Activated naive CD4-positive, alpha-beta T cell treated with anti-CD3 and anti-CD28 coated beads, Interleukin-2, amount 50 U/mL, for 72 hours (primary cell): ENCODE results near the gene PRKCB. TPM values are rescaled to one million over a fixed set of nuclear protein-coding genes. Genes with fewer than 3 reads are reported as not detected.

Experiments
- ATAC-seq, 2 donors: fragments of 150-1000 bp; cut with Tn5 transposase; 2 replicates each; pipeline ENCODE4 v1.10.0; 2021; ENCODE audit warnings: mild to moderate bottlenecking in 2 of 2, moderate library complexity in 2 of 2
- DNase-seq, 2 donors: peaks; one replicate each; pipeline ENCODE4 v3.0.0; 2021 to 2022; ENCODE audit warnings: low spot score in 2 of 2
- H3K27ac Mint-ChIP-seq, 2 donors: one replicate each; pipeline ENCODE4 v1.8.0; 2022; ENCODE audit warnings: mild to moderate bottlenecking in 2 of 2, mixed read lengths in 2 of 2
- H3K36me3 Mint-ChIP-seq, 2 donors: one replicate each; pipeline ENCODE4 v1.8.0; 2022; ENCODE audit warnings: mixed read lengths in 2 of 2
- H3K9me3 Mint-ChIP-seq, 2 donors: one replicate each; pipeline ENCODE4 v1.8.0; 2022; ENCODE audit warnings: mixed read lengths in 2 of 2
- total RNA-seq, 2 donors: library from RNA; stranded (reverse); gene quantifications; one replicate each; pipeline ENCODE4 v1.2.3, GENCODE V29; 2022

Gene PRKCB
- total RNA-seq, 2 donors from 2014 or later, result 47.8 to 89.9 TPM

DNA sequence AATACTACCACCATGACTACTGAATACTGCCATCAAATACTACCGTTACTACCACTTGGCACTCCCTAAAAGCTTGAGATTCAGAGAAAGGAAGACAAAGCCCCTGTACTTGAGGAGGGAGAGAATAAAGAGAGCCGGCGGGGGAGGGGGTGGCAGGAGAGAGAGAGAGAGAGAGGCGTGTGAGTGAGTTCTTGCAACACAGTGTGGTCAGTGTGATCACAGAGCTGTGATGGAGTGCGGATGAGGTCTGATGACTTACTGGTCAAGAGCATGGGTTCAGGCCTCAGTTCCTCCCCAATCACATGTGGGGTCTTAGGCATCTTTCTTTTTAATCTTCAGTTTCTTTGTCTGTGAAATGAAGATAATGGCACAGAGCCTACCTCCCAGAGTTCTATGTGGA, 19.2 kb downstream of the PRKCB start:
- Mint-ChIP-seq H3K27ac (no peak overlapping the region), H3K9me3 (peaks cover 0 to 17% of the 10 kb centered on the region in 2 donors), H3K36me3 (peaks cover 8 to 46% of the 10 kb centered on the region in 2 donors)
- no peak for ATAC-seq
- no peak for DNase-seq

DNA sequence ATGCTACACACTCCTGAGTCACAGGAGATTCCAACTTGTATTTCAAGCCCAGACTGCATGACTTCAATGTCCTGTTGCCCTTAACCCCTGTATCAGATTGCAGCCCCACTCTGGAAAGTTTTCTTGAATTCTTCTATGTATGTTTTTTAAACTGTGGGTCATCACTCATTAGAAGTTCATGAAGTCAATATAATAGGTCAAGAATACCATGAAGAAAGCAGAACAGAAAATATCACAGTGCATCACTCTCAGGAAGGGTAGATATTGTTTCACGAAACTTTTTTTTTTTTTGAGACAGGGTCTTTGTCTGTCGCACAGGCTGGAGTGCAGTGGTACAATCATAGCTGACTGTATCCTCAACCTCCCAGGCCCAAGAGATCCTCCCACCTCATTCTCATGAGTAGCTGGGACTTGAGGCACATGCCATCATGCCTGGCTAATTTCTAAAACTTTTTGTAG, 20.5 kb downstream of the PRKCB start:
- Mint-ChIP-seq H3K9me3 (peaks cover 0 to 15% of the 10 kb centered on the region in 2 donors), H3K27ac (no peak overlapping the region), H3K36me3 (peaks cover 8 to 37% of the 10 kb centered on the region in 2 donors)
- ATAC-seq (peak in 1 of 2 donors; percentile 19), DNase-seq (no peak)

DNA sequence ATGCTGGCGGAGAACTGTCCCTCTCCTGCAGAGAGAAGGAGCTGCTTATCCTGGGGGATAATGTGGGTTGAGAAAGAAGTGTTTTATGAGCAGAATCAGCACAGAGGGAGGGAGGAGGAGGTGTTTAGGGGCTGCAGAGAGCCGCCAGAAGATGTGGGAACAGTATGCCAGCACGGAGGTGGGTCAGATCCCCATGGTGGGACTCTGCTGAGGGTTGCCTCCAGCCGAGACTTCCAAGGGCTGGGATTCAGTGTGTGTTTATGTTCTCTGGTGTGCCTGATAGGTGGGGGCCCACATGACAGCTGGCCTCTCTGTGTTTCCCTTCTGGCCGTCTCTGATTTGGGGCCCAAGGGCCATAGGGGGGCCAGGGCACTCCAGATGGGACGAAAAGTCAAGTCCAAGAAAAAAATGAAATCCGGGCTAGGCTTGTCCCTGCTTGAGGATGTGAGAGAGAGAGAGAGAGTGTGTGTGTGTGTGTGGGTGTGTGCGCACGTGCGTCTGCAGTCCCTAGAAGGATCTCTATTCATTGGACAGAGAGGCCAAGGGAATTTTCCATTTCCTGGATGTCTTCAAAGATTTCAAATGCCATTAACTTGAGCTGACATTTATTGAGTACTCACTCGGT, 21.6 kb downstream of the PRKCB start:
- no peak for DNase-seq
- ATAC-seq, result peak in 1 of 2 donors; percentile 68
- Mint-ChIP-seq H3K27ac (peak overlapping the region in 1 of 2 donors; percentile 65), H3K9me3 (peaks cover 0 to 14% of the 10 kb centered on the region in 2 donors), H3K36me3 (peaks cover 8 to 29% of the 10 kb centered on the region in 2 donors)

DNA sequence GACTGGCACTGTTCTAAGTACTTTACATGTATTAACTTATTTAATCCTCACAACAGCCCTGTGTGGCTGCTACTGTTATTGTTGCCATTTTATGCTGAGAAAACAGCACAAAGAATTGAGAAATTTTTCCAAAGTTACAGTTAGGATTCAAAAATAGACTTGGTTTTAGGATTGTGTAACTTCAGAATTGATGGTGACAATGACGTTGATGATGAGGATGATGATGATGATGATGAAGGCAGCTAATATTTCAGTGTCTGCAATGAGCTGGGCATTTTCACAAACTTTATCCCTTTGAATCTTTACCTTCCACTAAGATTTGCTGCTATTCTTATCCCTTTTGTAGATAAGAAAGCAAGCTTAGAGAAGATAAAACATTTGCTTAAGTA, 22.1 kb downstream of the PRKCB start:
- H3K9me3 Mint-ChIP-seq, result peaks cover 0 to 14% of the 10 kb centered on the region in 2 donors
- H3K36me3 Mint-ChIP-seq, result peaks cover 8 to 24% of the 10 kb centered on the region in 2 donors
- no peak for DNase-seq
- H3K27ac Mint-ChIP-seq, result peak overlapping the region in 1 of 2 donors; percentile 65
- no peak for ATAC-seq

DNA sequence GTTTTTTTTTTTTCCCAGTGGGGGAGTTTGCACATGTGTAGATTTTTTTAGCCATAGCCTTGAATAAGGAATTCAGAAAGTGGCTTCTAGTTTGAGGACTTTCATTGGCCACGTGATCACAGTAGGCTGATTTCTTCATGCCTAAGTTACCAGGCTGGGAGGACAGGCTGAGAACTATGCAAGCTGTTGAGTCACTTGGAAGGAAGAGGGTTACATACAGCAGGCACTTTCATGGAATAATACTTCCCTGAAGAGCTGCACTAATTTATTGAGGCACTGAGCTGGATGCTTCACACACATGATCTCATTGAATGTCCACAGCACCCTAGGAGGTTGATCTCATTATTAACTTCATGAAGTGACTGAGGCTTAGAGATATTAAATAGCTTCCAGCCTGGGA, 22.8 kb downstream of the PRKCB start:
- peaks cover 0 to 9% of the 10 kb centered on the region in 2 donors for H3K9me3 Mint-ChIP-seq
- peak overlapping the region in 1 of 2 donors; percentile 65 for H3K27ac Mint-ChIP-seq
- ATAC-seq (no peak), DNase-seq (no peak)
- H3K36me3 Mint-ChIP-seq, result peaks cover 2 to 17% of the 10 kb centered on the region in 2 donors

DNA sequence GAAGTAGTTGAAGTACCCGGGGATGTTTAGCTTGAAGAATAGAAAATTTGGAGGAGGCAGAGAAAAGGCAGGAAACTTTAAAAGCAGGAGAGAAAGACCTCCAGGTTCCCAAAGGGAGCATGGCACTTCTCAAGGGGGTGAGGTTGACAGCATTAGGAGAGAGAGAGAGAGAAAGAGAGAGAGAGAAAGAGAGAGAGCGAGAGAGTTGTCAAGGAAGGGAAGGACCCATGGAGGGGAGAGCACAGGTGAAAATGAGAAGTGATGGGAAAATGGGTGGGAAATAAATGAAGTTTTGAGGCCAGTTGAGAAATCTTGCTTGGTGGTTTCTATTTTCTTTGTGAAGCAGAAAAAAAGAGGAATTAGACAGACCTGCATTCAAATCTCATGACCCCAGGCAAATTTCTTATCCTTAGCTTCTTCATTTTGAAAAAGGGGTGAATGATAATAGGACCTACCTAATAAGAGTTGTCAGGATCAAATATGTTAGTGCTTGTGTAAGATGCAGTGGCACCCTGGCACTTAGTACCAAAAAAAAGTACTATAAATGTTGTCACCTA, 24.0 kb downstream of the PRKCB start:
- DNase-seq (no peak), ATAC-seq (no peak)
- Mint-ChIP-seq H3K36me3 (peaks cover 0 to 4% of the 10 kb centered on the region in 2 donors), H3K27ac (peak overlapping the region; percentile 30 to 70), H3K9me3 (no peaks in the 10 kb centered on the region)

DNA sequence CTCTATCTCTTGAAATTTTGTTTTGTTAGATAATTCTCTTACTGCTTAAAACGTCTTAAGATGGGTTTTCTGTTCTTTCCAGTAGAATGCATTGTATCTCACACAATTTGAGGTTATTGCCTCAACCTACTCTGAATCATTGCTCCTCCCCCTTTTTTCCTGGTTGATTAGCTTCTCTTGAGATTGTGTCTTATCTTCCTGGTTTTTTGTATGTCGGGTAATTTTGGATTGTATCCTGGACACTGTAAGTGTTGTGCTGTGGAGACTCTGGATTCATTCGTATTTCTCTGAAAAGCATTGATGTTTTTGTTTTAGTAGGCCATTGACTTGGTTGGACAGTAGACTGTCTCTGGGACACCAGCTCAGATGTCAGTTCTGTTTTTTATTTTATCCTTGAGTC, 26.1 kb downstream of the PRKCB start:
- Mint-ChIP-seq H3K9me3 (no peaks in the 10 kb centered on the region), H3K36me3 (no peaks in the 10 kb centered on the region), H3K27ac (no peak overlapping the region)
- DNase-seq (no peak), ATAC-seq (no peak)

DNA sequence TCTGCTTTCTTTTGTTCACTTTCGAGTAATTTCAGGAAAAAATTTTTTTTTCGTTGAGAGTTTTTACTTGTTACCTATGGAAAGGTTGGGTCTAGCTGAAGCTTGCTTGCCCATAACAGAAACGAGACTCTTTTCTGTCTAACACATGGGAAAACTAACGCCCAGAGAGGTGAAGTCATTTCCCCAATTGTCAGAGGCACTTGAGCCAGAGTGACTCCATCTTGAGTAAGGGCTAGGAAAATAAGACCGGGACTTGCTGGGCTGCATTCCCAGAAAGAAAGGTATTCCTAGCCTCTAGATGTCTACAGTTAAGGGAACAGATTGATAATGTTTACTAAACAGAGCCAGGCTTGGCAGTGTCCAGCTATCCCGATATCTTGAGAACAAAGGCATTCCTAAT, 26.8 kb downstream of the PRKCB start:
- ATAC-seq (no peak), DNase-seq (no peak)
- H3K36me3 Mint-ChIP-seq, result no peaks in the 10 kb centered on the region
- H3K9me3 Mint-ChIP-seq, result peaks cover 0 to 3% of the 10 kb centered on the region in 2 donors
- no peak overlapping the region for H3K27ac Mint-ChIP-seq

DNA sequence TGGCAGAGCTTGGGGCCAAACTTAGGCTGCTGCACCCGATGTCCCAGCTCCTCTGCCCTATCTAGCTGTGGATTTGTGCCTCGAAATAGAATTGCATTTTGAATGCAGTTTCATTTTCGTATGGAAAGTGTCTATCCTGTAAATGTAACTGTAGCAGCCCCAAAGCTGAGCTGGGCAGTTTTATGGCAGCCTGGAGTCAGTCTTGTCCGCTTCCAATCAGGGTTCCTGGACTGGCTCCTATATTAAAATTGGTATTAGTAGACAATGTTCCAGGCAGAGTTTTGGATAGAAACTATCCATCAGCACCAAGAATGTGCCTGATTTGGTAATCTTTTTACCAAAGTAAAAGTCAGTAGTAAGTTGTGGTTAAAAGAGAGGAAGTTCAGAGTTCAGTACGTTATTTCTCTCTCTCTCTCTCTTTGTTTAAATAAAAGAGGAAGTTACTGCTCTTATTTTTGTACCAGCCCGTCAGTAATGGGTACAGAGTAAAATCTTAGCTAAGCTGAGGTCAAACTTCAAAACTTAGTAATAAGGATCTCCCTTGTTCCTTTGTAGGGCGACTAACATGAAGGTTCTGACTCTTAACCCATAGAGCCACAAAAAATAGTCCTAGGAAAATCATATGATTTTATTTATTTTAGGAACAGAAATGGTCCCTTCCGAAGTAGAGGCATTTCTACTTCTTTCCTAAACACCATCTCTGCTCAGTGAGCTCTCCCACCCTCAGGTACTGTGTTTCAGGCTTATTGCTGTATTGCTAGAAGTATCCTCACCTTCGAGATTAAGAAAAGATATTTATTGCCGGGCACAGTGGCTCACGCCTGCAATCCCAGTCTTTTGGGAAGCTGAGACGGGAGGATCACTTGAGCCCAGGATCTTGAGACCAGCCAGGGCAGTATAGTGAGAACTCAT, 28.0 kb downstream of the PRKCB start:
- ATAC-seq, result peak; percentile 72 to 81

DNA sequence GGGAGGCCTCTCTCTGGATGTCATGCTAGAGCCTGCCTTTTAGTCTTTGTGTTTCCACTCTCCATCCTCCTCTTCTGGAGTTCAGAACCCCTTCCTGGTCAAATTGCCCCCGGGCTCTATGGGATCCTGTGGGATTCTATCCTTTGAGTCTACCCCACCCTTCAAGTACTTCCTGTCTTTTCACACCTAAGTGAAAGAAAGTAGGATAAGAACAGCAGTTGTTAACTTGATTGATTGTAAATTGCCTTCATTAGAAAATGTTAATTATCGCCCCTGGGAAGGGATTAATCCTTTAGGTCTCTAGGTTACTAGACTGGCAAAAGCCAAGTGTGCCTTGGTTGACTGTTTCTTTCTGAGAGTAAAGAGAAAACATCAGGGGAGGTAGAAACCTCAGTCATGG, 30.1 kb downstream of the PRKCB start:
- ATAC-seq, result no peak

More for the DNA sequence above, 28.0 kb downstream of the PRKCB start:
- DNase-seq, result no peak
- Mint-ChIP-seq H3K27ac (peak overlapping the region; percentile 90 to 93), H3K36me3 (peaks cover 0 to 4% of the 10 kb centered on the region in 2 donors), H3K9me3 (peaks cover 0 to 4% of the 10 kb centered on the region in 2 donors)

DNA sequence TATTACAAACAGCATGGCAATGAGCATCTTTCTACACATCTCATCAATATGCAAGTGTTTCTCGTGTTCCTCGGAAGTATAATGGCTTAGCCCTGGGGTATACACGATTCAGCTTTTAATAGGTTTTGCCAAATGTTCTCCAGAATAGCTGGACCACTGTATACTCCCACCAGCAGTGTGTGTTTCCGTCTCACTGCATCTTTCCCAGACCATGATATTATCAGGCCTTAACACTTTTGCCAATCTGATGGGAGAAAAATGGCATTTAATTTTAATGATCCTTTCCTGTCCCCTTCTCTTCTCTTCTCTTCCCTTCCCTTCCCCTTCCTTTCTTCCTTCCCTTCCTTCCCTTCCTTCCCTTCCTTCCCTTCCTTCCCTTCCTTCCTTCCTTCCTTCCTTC, 30.8 kb downstream of the PRKCB start:
- Mint-ChIP-seq H3K36me3 (peaks cover 0 to 16% of the 10 kb centered on the region in 2 donors), H3K27ac (peak overlapping the region in 1 of 2 donors; percentile 73), H3K9me3 (peaks cover 0 to 4% of the 10 kb centered on the region in 2 donors)
- DNase-seq, result no peak
- ATAC-seq, result no peak

More for the DNA sequence above, 30.1 kb downstream of the PRKCB start:
- no peak for DNase-seq
- peaks cover 0 to 4% of the 10 kb centered on the region in 2 donors for H3K9me3 Mint-ChIP-seq
- peaks cover 0 to 8% of the 10 kb centered on the region in 2 donors for H3K36me3 Mint-ChIP-seq
- H3K27ac Mint-ChIP-seq, result peak overlapping the region in 1 of 2 donors; percentile 73

DNA sequence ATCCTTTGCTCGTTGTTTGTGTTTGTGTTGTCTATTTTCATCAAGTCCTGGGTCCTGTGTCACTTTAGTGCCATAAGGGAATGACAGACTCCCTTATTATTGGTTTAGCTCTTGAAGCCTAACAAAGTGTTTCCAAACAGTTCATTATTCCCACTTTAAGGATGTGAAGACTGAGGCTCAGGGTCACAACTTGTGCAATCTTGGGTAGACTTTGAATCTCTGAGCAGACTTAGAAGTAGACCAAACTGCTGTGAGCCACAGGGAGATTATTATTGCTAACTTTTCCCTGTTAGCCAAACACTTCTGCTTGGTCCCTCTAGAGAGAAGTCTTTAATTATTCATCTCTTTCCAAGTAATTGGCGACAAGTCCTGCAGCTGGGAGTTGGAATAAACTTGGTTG, 31.8 kb downstream of the PRKCB start:
- no peak for ATAC-seq
- DNase-seq, result no peak
- Mint-ChIP-seq H3K27ac (no peak overlapping the region), H3K36me3 (peaks cover 0 to 25% of the 10 kb centered on the region in 2 donors), H3K9me3 (peaks cover 0 to 4% of the 10 kb centered on the region in 2 donors)

DNA sequence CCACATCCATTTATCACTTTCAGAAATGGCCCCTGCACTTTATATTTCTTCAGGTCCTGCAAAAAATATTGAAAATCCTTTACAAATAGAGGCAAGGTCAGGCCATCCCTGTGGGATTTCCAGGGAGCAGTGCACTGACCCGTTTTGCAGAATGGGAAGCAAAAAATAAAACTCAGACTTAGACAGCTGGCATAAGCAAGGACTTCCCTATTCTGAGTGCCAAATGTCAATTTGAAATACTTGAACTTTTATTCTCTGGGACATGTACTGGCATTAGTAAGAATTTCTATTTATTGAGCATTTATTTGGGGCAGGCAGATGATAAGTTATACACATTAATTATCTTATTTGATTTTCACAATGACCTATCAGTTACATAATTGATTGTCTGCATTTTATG, 32.4 kb downstream of the PRKCB start:
- Mint-ChIP-seq H3K9me3 (peaks cover 0 to 4% of the 10 kb centered on the region in 2 donors), H3K36me3 (peaks cover 0 to 27% of the 10 kb centered on the region in 2 donors), H3K27ac (peak overlapping the region in 1 of 2 donors; percentile 68)
- ATAC-seq (no peak), DNase-seq (no peak)

DNA sequence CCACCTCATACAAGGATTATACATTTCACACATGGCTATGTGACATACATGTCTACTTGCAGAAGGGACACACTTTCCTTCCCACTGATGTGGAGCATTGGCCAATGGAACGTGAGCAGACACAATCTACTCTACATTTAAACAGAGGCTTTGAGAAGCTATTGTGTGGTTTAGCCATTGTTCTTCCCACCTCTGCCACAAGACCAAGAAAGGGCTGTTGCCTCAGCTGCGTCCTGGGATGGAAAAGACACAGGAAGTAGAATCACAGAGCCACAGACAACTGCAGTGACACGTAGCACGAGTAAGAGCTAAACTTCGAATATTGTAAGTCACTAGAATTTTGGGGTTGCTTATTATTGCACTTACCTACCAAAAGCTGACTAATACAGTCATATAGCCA, 33.3 kb downstream of the PRKCB start:
- peaks cover 0 to 27% of the 10 kb centered on the region in 2 donors for H3K36me3 Mint-ChIP-seq
- ATAC-seq (peak; percentile 87 to 93), DNase-seq (peak in 1 of 2 donors; percentile 21)
- peak overlapping the region; percentile 19 to 68 for H3K27ac Mint-ChIP-seq
- H3K9me3 Mint-ChIP-seq, result peaks cover 0 to 4% of the 10 kb centered on the region in 2 donors

DNA sequence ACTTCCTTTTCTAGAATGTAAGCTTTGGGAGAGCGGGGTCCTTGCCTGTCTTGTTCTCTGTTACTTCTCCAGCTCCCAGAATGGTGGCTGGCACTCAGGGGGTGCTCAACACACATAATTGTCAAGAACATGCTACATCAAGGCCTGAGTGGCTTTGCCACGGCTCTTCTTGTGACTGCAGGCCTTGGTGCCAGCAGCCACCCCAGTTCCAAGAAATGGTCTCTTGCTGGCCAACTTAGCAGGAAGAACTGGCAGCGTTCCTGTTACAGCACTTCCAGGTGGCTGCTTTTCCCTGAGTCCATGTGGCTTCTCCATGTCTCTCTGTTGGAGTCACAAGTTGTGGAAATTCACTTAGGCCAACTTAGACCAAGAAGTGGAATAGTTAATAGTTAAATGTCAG, 36.1 kb downstream of the PRKCB start:
- peaks cover 0 to 27% of the 10 kb centered on the region in 2 donors for H3K36me3 Mint-ChIP-seq
- ATAC-seq, result no peak
- peaks cover 0 to 4% of the 10 kb centered on the region in 2 donors for H3K9me3 Mint-ChIP-seq
- DNase-seq, result no peak
- H3K27ac Mint-ChIP-seq, result no peak overlapping the region

DNA sequence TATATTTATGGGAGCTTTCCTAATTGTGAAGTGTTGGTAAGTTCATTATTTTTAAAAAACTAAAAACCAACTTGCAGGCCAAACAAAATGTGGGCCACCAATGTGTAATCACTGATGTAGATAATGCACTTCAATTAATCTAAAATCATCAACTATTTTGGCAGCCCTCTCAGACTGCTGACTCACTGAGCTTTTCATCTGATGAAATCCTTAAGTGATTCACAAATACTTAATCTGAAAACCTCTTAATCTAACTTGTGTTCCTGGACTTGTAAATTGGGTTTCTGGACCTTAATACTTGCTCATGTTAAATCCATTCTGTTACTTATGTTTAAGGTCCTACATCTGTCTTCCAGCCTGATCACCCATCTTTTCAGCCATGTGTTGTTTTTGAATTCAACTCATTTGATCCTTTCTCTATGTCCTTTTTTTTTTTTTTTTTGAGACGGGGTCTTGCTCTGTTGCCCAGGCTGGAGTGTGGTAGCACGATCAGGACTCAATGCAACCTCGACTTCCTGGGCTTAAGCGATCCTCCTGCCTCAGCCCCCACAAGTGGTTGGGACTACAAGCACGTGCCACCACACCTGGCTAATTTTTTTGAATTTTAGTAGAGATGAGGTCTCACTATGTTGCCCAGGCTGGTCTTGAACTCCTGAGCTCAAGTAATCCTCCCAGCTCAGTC, 39.0 kb downstream of the PRKCB start:
- ATAC-seq, result peak; percentile 38 to 42

More for the DNA sequence above, 39.0 kb downstream of the PRKCB start:
- Mint-ChIP-seq H3K9me3 (no peaks in the 10 kb centered on the region), H3K27ac (peak overlapping the region in 1 of 2 donors; percentile 73), H3K36me3 (peaks cover 0 to 22% of the 10 kb centered on the region in 2 donors)
- no peak for DNase-seq
